HCT116 (cell line): ENCODE results near the gene ANTXR2. TPM values are rescaled to one million over a fixed set of nuclear protein-coding genes. Genes with fewer than 3 reads are reported as not detected.

Experiments
- ATAC-seq: fragments of 200-7000 bp; cut with Tn5 transposase; 2 replicates; pipeline ENCODE4 v1.9.1; 2020; ENCODE audit warnings: mild to moderate bottlenecking, moderate library complexity
- BruUV-seq: library from RNA; stranded (reverse); fragments of 400-500 nt; replicated peaks from 2 replicates; lab custom pipeline; 2021; lab: Mats Ljungman, UMichigan
- CTCF ChIA-PET: fragments of 300-600 bp; sonication (Branson Sonifier 250); formaldehyde crosslinking; loops from one replicate; lab custom pipeline; 2021; ENCODE audit warnings: antibody characterized with exemption; lab: Charles Lee
- POLR2A ChIA-PET: fragments of 300-600, 350-600 bp; sonication (Branson Sonifier 250); formaldehyde crosslinking; loops from one replicate; lab custom pipeline; 2021; ENCODE audit warnings: antibody characterized with exemption; lab: Charles Lee
- RAD21 ChIA-PET, 2 experiments: fragments of 300-600 bp; sonication (Branson Sonifier 250); formaldehyde crosslinking; loops; one replicate each; lab custom pipeline; 2023; ENCODE audit warnings: low total read pairs in 2 of 2; ENCODE audit not compliant: uncharacterized antibody in 2 of 2, unreplicated experiment in 2 of 2, low non-redundant PET in 1 of 2; lab: Charles Lee
- DNase-seq: peaks from one replicate; pipeline ENCODE4 v3.0.0-alpha.2; 2010; ENCODE audit warnings: low read depth, low spot score
- H2AFZ ChIP-seq: fragments of 200-600 bp; shearing (Covaris generic), sonication (generic); 2 replicates; pipeline ENCODE4 v1.6.1; 2017; ENCODE audit warnings: low read depth, mixed run types, mixed read lengths, antibody characterized with exemption, low read length; ENCODE audit not compliant: poor library complexity, severe bottlenecking
- H3K27ac ChIP-seq: 2 replicates; pipeline ENCODE4 v1.5.1; 2012; ENCODE audit warnings: low read depth, low read length
- H3K27me3 ChIP-seq: fragments of 200-600 bp; sonication (generic); 2 replicates; pipeline ENCODE4 v1.6.1; 2016; ENCODE audit warnings: mixed run types, low read length, mixed read lengths; ENCODE audit not compliant: insufficient read depth
- H3K36me3 ChIP-seq, 2 experiments: fragments of 200-500 bp in 1 of 2; fragments of 200-600 bp in 1 of 2; sonication (Bioruptor generic) in 1 of 2; sonication (generic) in 1 of 2; 2 replicates each; pipeline versions ENCODE4 v1.5.1 to v1.6.1; 2014 to 2016; ENCODE audit warnings: low read length in 2 of 2, inconsistent platforms in 1 of 2, mixed read lengths in 1 of 2, mixed run types in 1 of 2; ENCODE audit not compliant: insufficient read depth in 2 of 2, control insufficient read depth in 1 of 2
- H3K4me1 ChIP-seq, 2 experiments: fragments of 200-600 bp in 1 of 2; sonication (generic) in 1 of 2; 2 replicates each; pipeline versions ENCODE4 v1.5.1 to v1.6.1; 2012 to 2017; ENCODE audit warnings: low read length in 2 of 2, inconsistent platforms in 1 of 2, mild to moderate bottlenecking in 1 of 2, mixed read lengths in 1 of 2, mixed run types in 1 of 2, moderate library complexity in 1 of 2; ENCODE audit not compliant: insufficient read depth in 2 of 2, control insufficient read depth in 1 of 2
- H3K4me2 ChIP-seq: fragments of 200-600 bp; sonication (generic); 2 replicates; pipeline ENCODE4 v1.6.1; 2017; ENCODE audit warnings: mixed run types, low read length, mixed read lengths
- H3K4me3 ChIP-seq, 2 experiments: fragments of 200-600 bp in 1 of 2; sonication (generic) in 1 of 2; replicated peaks in 1 of 2; 2 replicates each; pipeline ENCODE4 v1.5.1; 2011 to 2016; ENCODE audit warnings: low read length in 2 of 2, control low read depth in 1 of 2, low read depth in 1 of 2, mild to moderate bottlenecking in 1 of 2, mixed read lengths in 1 of 2, mixed run types in 1 of 2
- H3K79me2 ChIP-seq: fragments of 200-600 bp; sonication (generic); 2 replicates; pipeline ENCODE4 v1.6.1; 2017; ENCODE audit warnings: mild to moderate bottlenecking, mixed run types, low read length, moderate library complexity, mixed read lengths; ENCODE audit not compliant: insufficient read depth
- H3K9ac ChIP-seq: fragments of 200-600 bp; sonication (generic); 2 replicates; pipeline ENCODE4 v1.6.1; 2016; ENCODE audit warnings: low read length, mixed read lengths
- H3K9me2 ChIP-seq: fragments of 200-600 bp; sonication (generic), shearing (Covaris generic); 2 replicates; pipeline ENCODE4 v1.6.1; 2017; ENCODE audit warnings: mixed run types, mild to moderate bottlenecking, moderate library complexity; ENCODE audit not compliant: insufficient read depth
- H3K9me3 ChIP-seq, 2 experiments: fragments of 200-500 bp in 1 of 2; fragments of 200-600 bp in 1 of 2; sonication (Bioruptor generic) in 1 of 2; sonication (generic) in 1 of 2; 2 replicates each; pipeline ENCODE4 v1.6.1; 2014 to 2017; ENCODE audit warnings: low read length in 2 of 2, mixed read lengths in 2 of 2, inconsistent platforms in 1 of 2, low read depth in 1 of 2, mild to moderate bottlenecking in 1 of 2, mixed run types in 1 of 2, moderate library complexity in 1 of 2; ENCODE audit not compliant: control insufficient read depth in 1 of 2, insufficient read depth in 1 of 2
- H4K20me1 ChIP-seq: fragments of 200-600 bp; sonication (generic), shearing (Covaris generic); 2 replicates; pipeline ENCODE4 v1.6.1; 2017; ENCODE audit warnings: mixed run types, mild to moderate bottlenecking, moderate library complexity; ENCODE audit not compliant: insufficient read depth
- ATF3 ChIP-seq: IDR thresholded peaks from 2 replicates; pipeline ENCODE4 v1.6.1; 2012
- CBX3 ChIP-seq: IDR thresholded peaks from 2 replicates; pipeline ENCODE4 v1.6.1; 2012; ENCODE audit warnings: low read depth
- CTCF ChIP-seq, 3 experiments: fragments of 200-600 bp in 1 of 3; sonication (generic) in 1 of 3; IDR thresholded peaks in 2 of 3; conservative IDR thresholded peaks in 1 of 3; 2 replicates each; pipeline ENCODE4 v1.5.1; 2012 to 2017; ENCODE audit warnings: low read depth in 2 of 3, low read length in 2 of 3, antibody characterized with exemption in 1 of 3, borderline replicate concordance in 1 of 3, control low read depth in 1 of 3, mild to moderate bottlenecking in 1 of 3, mixed read lengths in 1 of 3, mixed run types in 1 of 3, moderate library complexity in 1 of 3; ENCODE audit not compliant: insufficient read depth in 1 of 3
- EGR1 ChIP-seq: IDR thresholded peaks from 2 replicates; pipeline ENCODE4 v1.6.1; 2012; ENCODE audit warnings: low read depth
- ELF1 ChIP-seq: IDR thresholded peaks from 2 replicates; pipeline ENCODE4 v1.6.1; 2012; ENCODE audit warnings: low read depth, borderline replicate concordance
- EZH2 ChIP-seq: fragments of 200-600 bp; sonication (generic); IDR thresholded peaks from 2 replicates; pipeline ENCODE4 v1.6.1; 2017; ENCODE audit warnings: antibody characterized with exemption, mixed run types
- EZH2phosphoT487 ChIP-seq: fragments of 200-600 bp; IDR thresholded peaks from 2 replicates; pipeline ENCODE4 v1.6.1; 2018; ENCODE audit warnings: antibody characterized with exemption, borderline replicate concordance
- FOSL1 ChIP-seq: IDR thresholded peaks from 2 replicates; pipeline ENCODE4 v1.6.1; 2012; ENCODE audit warnings: low read depth
- JUND ChIP-seq: IDR thresholded peaks from 2 replicates; pipeline ENCODE4 v1.6.1; 2012
- MAX ChIP-seq: IDR thresholded peaks from 2 replicates; pipeline ENCODE4 v1.6.1; 2012
- POLR2A ChIP-seq: IDR thresholded peaks from 2 replicates; pipeline ENCODE4 v1.7.0; 2011; ENCODE audit warnings: borderline replicate concordance; ENCODE audit not compliant: insufficient read depth, insufficient read length; ENCODE audit errors: extremely low read depth
- POLR2AphosphoS5 ChIP-seq: IDR thresholded peaks from 2 replicates; pipeline ENCODE4 v1.6.1; 2011; ENCODE audit warnings: mild to moderate bottlenecking, low read depth, low read length, moderate library complexity
- RAD21 ChIP-seq: IDR thresholded peaks from 2 replicates; pipeline ENCODE4 v1.6.1; 2012; ENCODE audit warnings: low read depth, mild to moderate bottlenecking
- REST ChIP-seq: IDR thresholded peaks from 2 replicates; pipeline ENCODE4 v1.6.1; 2012; ENCODE audit warnings: low read depth
- SIN3A ChIP-seq: IDR thresholded peaks from 2 replicates; pipeline ENCODE4 v1.6.1; 2012; ENCODE audit warnings: low read depth
- SP1 ChIP-seq: IDR thresholded peaks from 2 replicates; pipeline ENCODE4 v1.6.1; 2012; ENCODE audit warnings: low read depth
- TCF7L2 ChIP-seq: IDR thresholded peaks from 2 replicates; pipeline ENCODE4 v1.7.0; 2011; ENCODE audit warnings: borderline replicate concordance, inconsistent platforms; ENCODE audit not compliant: insufficient read depth, insufficient read length; ENCODE audit errors: extremely low read depth
- ZNF274 ChIP-seq: fragments of 200-500 bp; sonication (Bioruptor generic); IDR thresholded peaks from 2 replicates; pipeline ENCODE4 v1.6.1; 2014; ENCODE audit warnings: mild to moderate bottlenecking, low read depth, low read length, inconsistent platforms
- intact Hi-C: fragments of 100-400 bp; cut with micrococcal nuclease; formaldehyde crosslinking; loops from 2 replicates; pipeline ENCODE4 v1.10.0; 2022
- total RNA-seq: library from RNA; stranded (reverse); gene quantifications from one replicate; pipeline ENCODE4 v1.2.1, GENCODE V29; 2021; ENCODE audit not compliant: unreplicated experiment

Gene ANTXR2
- total RNA-seq, 1 experiment from 2014 or later: 6.3 TPM

- TF ChIP-seq ATF3 (no peak), CBX3 (no peak), SIN3A (no peak), TCF7L2 (no peak), MAX (no peak), CTCF (IDR thresholded peaks at IDR 0.05 in 2 of 3, conservative IDR thresholded peaks at IDR 0.05 in 1 of 3; ENCODE audit: borderline replicate concordance in 1 of 3, insufficient read depth in 1 of 3, low read depth in 2 of 3, low read length in 2 of 3) (no peak)
These were observed 27.2 kb downstream of the ANTXR2 start (continued) for GRCh38 chr4:80045786-80046185.

GRCh38 chr4:80043541-80043940, 29.5 kb downstream of the ANTXR2 start:
- Histone ChIP-seq H3K27ac (no peak overlapping the region), H2AFZ (no peak overlapping the region), H3K4me3 (no peak overlapping the region), H3K9me3 (no peaks in the 10 kb centered on the region), H3K9ac (no peak overlapping the region), H3K4me2 (no peak overlapping the region), H3K4me1 (no peaks in the 10 kb centered on the region), H3K79me2 (no peaks in the 10 kb centered on the region), H3K36me3 (no peaks in the 10 kb centered on the region), H4K20me1 (no peaks in the 10 kb centered on the region), H3K9me2 (no peaks in the 10 kb centered on the region), H3K27me3 (no peaks in the 10 kb centered on the region)
- POLR2A ChIA-PET: no interaction called here
- no TSS peak for BruUV-seq
- no peak for ATAC-seq
- RAD21 ChIA-PET: no interaction called here
- DNase-seq: no peak
- intact Hi-C loops: no loop called here
- CTCF ChIA-PET: no interaction called here
- TF ChIP-seq POLR2AphosphoS5 (no peak), CBX3 (no peak), EZH2 (no peak), JUND (no peak), RAD21 (no peak), EZH2phosphoT487 (no peak), CTCF (IDR thresholded peaks at IDR 0.05 in 2 of 3, conservative IDR thresholded peaks at IDR 0.05 in 1 of 3; ENCODE audit: borderline replicate concordance in 1 of 3, insufficient read depth in 1 of 3, low read depth in 2 of 3, low read length in 2 of 3) (no peak), EGR1 (no peak), ATF3 (no peak), ELF1 (no peak), SIN3A (no peak), FOSL1 (no peak), SP1 (no peak), POLR2A (no peak), ZNF274 (no peak), REST (no peak), TCF7L2 (no peak)
